ENCODE measurements around the gene NRCAM.

GRCh38 chr7:108249453-108249852, 206.8 kb downstream of the NRCAM start:
- TF ChIP-seq CTCF (conservative IDR thresholded peaks at IDR 0.05; ENCODE audit: low read depth, low read length) (no peak), EZH2 (IDR thresholded peaks at IDR 0.05; ENCODE audit: borderline replicate concordance, low read depth, low read length, poor library complexity, severe bottlenecking) (no peak)

All from A673 (cell line).